Measurements from ENCODE around the gene SHISAL2A. TPM values are rescaled to one million over a fixed set of nuclear protein-coding genes. Genes with fewer than 3 reads are reported as not detected.
A peak's percentile ranks its signal among the peaks of the same experiment; 100 is the strongest.

Gene SHISAL2A
- total RNA-seq, 1 donor from 2014 or later, result not detected

GRCh38 chr1:52601519-52601918 lies 31.4 kb upstream of the SHISAL2A start:
- TF ChIP-seq CTCF (IDR thresholded peaks at IDR 0.05; ENCODE audit: insufficient read depth, low read length, poor library complexity, severe bottlenecking), result no peak
- H3K27me3 ChIP-seq (ENCODE audit: control insufficient read depth, insufficient read depth, low read length), result no peaks in the 10 kb centered on the region
- no peak for DNase-seq (ENCODE audit: low read depth)
- no peak overlapping the region for H3K4me3 ChIP-seq (ENCODE audit: low read depth, low read length)
- no peaks in the 10 kb centered on the region for H3K36me3 ChIP-seq (ENCODE audit: control insufficient read depth, insufficient read depth, low read length)

GRCh38 chr1:52601991-52602855 lies 30.7 kb upstream of the SHISAL2A start, which contains the start of gene GPX7:
Gene GPX7, plus strand, starts transcription at chr1:52602371. Its CDS starts 39 bp downstream, at chr1:52602410.
- H3K4me3 ChIP-seq (ENCODE audit: low read depth, low read length), result peak within 1 kb of the TSS; percentile 55
- no peaks in the 10 kb centered on the region for H3K27me3 ChIP-seq (ENCODE audit: control insufficient read depth, insufficient read depth, low read length)
- TF ChIP-seq CTCF (IDR thresholded peaks at IDR 0.05; ENCODE audit: insufficient read depth, low read length, poor library complexity, severe bottlenecking), result no peak
- H3K36me3 ChIP-seq (ENCODE audit: control insufficient read depth, insufficient read depth, low read length), result no peaks in the 10 kb centered on the region
- DNase-seq (ENCODE audit: low read depth), result no peak

GRCh38 chr1:52602856-52603600 lies 29.9 kb upstream of the SHISAL2A start:
- no peak for DNase-seq (ENCODE audit: low read depth)
- Histone ChIP-seq H3K4me3 (ENCODE audit: low read depth, low read length) (peak overlapping the region; percentile 55), H3K27me3 (ENCODE audit: control insufficient read depth, insufficient read depth, low read length) (no peaks in the 10 kb centered on the region), H3K36me3 (ENCODE audit: control insufficient read depth, insufficient read depth, low read length) (no peaks in the 10 kb centered on the region)
- TF ChIP-seq CTCF (IDR thresholded peaks at IDR 0.05; ENCODE audit: insufficient read depth, low read length, poor library complexity, severe bottlenecking), result no peak

GRCh38 chr1:52603630-52604029 lies 29.3 kb upstream of the SHISAL2A start:
- H3K27me3 ChIP-seq (ENCODE audit: control insufficient read depth, insufficient read depth, low read length), result no peaks in the 10 kb centered on the region
- no peak overlapping the region for H3K4me3 ChIP-seq (ENCODE audit: low read depth, low read length)
- no peak for TF ChIP-seq CTCF (IDR thresholded peaks at IDR 0.05; ENCODE audit: insufficient read depth, low read length, poor library complexity, severe bottlenecking)
- no peak for DNase-seq (ENCODE audit: low read depth)
- H3K36me3 ChIP-seq (ENCODE audit: control insufficient read depth, insufficient read depth, low read length), result no peaks in the 10 kb centered on the region

- TF ChIP-seq CTCF (IDR thresholded peaks at IDR 0.05; ENCODE audit: insufficient read depth, low read length, poor library complexity, severe bottlenecking), result no peak
- no peak overlapping the region for H3K4me3 ChIP-seq (ENCODE audit: low read depth, low read length)
- H3K36me3 ChIP-seq (ENCODE audit: control insufficient read depth, insufficient read depth, low read length), result no peaks in the 10 kb centered on the region
- no peaks in the 10 kb centered on the region for H3K27me3 ChIP-seq (ENCODE audit: control insufficient read depth, insufficient read depth, low read length)
- DNase-seq (ENCODE audit: low read depth), result no peak
Observed at GRCh38 chr1:52604063-52604770, 28.8 kb upstream of the SHISAL2A start.

All from kidney epithelial cell (primary cell).